DMS53 treated with DMSO at 0.1 percent for 48 hours (cell line): ENCODE results near the gene KRTAP19-5.

Source experiments
- DNase-seq: peaks from one replicate; lab custom pipeline; 2025; ENCODE audit not compliant: unreplicated experiment; lab: John Stamatoyannopoulos, UW

The KRTAP19-5 gene

GRCh38 chr21:30502041-30502440 lies at the start of gene KRTAP19-5:
Gene KRTAP19-5 (minus strand): TSS chr21:30502141. CDS start chr21:30502090, 51 bp downstream.
- DNase-seq = no peak

- no peak for DNase-seq
These were observed 39.8 kb upstream of the KRTAP19-5 start, which contains the start of gene KRTAP19-6 for GRCh38 chr21:30541764-30542163. Gene KRTAP19-6 (minus strand): TSS chr21:30541864. CDS start chr21:30541833, 31 bp downstream.

- no peak for DNase-seq
These were observed 16.9 kb upstream of the KRTAP19-5 start for GRCh38 chr21:30518876-30519275.

GRCh38 chr21:30515681-30516080 lies 13.7 kb upstream of the KRTAP19-5 start:
- DNase-seq = no peak

GRCh38 chr21:30505621-30506205 lies 3.8 kb upstream of the KRTAP19-5 start:
- DNase-seq = peak; percentile 45

- no peak for DNase-seq
These were observed 4.9 kb downstream of the KRTAP19-5 start, which contains the start of gene KRTAP19-4 for GRCh38 chr21:30497065-30497464. Gene KRTAP19-4 (minus strand): TSS chr21:30497165. CDS start chr21:30497110, 55 bp downstream.

GRCh38 chr21:30491963-30492428 lies 9.9 kb downstream of the KRTAP19-5 start, which contains the start of gene KRTAP19-3:
Gene KRTAP19-3 (minus strand): TSS chr21:30492013. CDS start chr21:30491957, 56 bp downstream.
- no peak for DNase-seq

- DNase-seq = no peak
These were observed 14.6 kb downstream of the KRTAP19-5 start, which contains the start of gene KRTAP19-2 for GRCh38 chr21:30487336-30487735. Gene KRTAP19-2 (minus strand): TSS chr21:30487436. CDS start chr21:30487348, 88 bp downstream.

- no peak for DNase-seq
These were observed 15.8 kb downstream of the KRTAP19-5 start for GRCh38 chr21:30486180-30486579.

GRCh38 chr21:30482130-30482529 lies 19.8 kb downstream of the KRTAP19-5 start:
- no peak for DNase-seq

GRCh38 chr21:30480145-30480544 lies 21.8 kb downstream of the KRTAP19-5 start, which contains the start of gene KRTAP19-1:
Gene KRTAP19-1 (minus strand): TSS chr21:30480367. CDS start chr21:30480317, 50 bp downstream.
- no peak for DNase-seq

- DNase-seq = peak; percentile 30
These were observed 22.7 kb downstream of the KRTAP19-5 start for GRCh38 chr21:30479259-30479658.

GRCh38 chr21:30478004-30478403 lies 23.9 kb downstream of the KRTAP19-5 start:
- no peak for DNase-seq

GRCh38 chr21:30468900-30469714 lies 32.8 kb downstream of the KRTAP19-5 start:
- no peak for DNase-seq

GRCh38 chr21:30463713-30464112 lies 38.2 kb downstream of the KRTAP19-5 start:
- no peak for DNase-seq
